H54 (cell line): ENCODE data around the gene DAPK1.

Experiments used
- DNase-seq: peaks from one replicate; pipeline ENCODE4 v3.0.0; 2011; ENCODE audit warnings: low spot score, mixed read lengths; ENCODE audit not compliant: insufficient read length
- FAIRE-seq: peaks from 3 replicates; lab custom pipeline; 2011; peaks lifted over from hg19 to GRCh38; lab: Jason Lieb, UNC
- POLR2A ChIP-seq: IDR thresholded peaks from 2 replicates; pipeline ENCODE4 v1.6.1; 2011; ENCODE audit warnings: low read depth, mild to moderate bottlenecking, low read length

DAPK1 gene

DNA sequence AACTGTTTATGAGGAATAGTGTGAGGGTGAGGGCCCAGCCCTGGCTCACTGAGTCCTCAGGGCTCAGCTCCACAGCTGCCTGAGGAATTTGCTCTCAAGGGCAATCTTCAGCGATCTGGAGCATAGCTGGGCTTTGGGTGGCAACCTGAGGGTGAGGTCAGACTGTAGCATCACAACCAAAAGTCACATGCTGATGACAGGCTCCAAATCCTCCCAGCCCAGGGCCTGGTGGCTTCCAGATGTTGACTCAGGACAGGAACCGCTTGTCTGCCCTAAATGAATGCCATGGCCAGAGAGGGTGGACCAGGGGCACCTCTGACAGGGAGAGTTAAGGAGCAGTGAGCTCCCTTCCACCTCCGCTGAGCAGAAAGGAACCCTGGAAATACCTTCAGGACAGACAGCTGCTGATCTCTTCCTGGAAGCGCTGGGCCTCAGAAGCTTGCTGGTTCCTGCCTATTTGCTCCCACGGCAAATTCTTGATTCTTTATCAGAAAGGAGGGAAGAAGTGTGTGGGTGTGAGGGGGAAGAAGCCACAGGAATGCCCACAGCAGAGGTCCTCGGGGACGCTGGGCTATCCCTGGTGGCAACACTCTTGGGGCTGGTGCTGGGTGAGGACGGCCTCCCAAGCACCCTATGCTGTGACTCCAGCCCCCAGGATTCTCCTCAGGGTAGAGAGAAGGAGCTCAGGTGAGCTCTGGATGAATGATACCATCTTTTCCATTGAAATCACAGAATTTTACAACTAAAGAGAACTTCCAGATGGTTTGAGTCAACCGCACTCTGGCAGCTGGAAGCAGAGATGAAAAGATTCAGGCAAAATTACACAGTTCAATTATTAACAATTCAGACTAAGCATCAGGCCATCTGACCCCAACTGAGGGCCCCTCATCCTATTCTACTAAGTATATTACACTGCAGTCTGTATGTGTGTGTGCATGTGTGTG lies 214.5 kb downstream of the DAPK1 start:
- DNase-seq (peak; percentile 73), FAIRE-seq (no peak)
- no peak for TF ChIP-seq POLR2A

DNA sequence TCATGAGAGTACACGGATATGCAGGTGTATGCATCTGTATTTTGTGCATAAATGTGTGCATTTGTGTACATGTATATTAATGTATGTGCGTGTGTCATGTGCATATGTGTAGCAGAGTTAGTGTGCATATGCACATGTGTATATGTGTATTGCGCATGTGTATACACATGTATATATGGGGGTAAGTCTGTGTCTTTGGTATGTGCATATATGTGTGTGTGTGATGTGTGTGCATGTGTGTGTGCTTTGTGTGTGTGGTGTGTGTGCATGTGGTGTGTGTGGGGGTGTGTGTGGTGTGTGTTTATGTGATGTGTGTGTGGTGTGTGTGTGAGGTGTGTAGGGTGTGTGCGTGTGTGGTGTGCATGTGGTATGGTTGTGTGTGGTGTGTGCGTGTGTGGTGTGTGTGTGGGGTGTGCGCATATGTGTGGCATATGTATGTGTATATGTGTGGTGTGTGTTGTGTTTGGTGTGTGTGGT lies 215.2 kb downstream of the DAPK1 start:
- no peak for DNase-seq
- TF ChIP-seq POLR2A, result no peak
- no peak for FAIRE-seq

DNA sequence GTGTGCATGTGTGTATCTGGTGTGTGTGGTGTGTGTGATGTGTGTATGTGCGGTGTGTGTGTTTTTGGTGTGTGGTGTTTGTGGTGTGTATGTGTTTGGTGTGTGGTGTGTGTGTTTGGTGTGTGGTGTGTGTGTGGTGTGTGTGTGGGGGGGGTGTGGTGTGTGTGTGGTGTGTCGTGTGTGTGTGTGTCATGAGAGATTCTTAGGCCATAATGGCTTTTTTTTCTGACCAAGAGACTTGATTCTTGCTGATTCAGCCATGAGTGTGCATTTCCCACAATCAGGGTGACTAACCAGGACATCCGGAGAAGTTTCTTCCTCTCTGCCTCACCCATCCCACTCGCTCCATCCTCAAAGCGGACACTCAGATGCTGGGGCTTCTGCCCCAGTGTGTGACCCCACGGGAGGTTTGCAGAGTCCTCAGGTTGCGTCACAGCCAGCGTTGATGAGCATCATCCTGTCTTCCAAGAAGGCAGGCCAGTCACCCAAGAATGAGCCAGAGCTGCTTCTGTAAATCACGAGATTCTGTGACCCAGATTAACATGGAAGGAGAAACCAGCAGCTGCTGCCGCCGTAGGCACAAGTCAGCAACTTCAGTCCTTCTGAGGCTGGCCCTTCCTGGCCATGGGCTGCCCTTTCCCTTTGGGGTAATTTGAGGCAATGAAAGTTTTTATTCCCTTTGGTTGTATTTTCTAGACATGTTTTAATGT lies 215.8 kb downstream of the DAPK1 start:
- peak; percentile 89 for DNase-seq
- TF ChIP-seq POLR2A, result peak; percentile 60; the same call in 1 of the 2 replicates
- FAIRE-seq, result peak; percentile 98

DNA sequence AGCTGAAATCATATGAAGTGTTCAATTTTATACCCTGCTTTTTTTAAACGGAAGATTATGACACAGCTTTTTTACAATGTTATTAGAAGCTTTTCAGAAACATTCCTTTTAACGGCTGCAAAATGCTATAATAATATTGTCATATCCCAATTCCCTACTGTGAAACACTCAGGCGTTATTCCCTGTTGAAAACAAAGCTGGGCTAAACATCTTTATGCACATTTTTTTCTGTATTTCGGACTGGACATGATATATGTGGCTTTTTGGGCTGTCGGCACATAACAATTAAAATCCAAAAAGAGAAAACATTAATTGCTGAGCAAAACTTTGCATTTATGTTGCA lies 216.3 kb downstream of the DAPK1 start:
- TF ChIP-seq POLR2A, result no peak
- DNase-seq (no peak), FAIRE-seq (no peak)

DNA sequence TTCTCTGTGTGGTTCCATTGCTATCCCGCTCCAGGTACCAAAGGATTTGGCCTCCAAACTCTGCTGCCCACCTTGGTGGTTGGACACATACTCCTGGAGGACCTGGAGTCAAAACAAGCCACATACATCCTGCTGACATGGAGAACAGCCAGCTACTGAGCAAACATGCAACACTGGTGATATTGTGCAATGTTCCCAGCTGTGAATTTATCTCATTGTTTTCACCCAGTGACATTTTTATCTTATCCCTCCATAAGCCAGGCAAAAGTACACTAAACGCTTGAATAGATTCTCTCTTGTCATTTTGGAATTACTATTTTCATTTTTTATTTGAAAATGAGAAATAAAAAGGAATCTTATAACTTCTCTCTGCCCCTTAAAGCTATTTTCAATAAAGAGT lies 217.2 kb downstream of the DAPK1 start:
- no peak for TF ChIP-seq POLR2A
- FAIRE-seq, result peak; percentile 61
- DNase-seq, result no peak

DNA sequence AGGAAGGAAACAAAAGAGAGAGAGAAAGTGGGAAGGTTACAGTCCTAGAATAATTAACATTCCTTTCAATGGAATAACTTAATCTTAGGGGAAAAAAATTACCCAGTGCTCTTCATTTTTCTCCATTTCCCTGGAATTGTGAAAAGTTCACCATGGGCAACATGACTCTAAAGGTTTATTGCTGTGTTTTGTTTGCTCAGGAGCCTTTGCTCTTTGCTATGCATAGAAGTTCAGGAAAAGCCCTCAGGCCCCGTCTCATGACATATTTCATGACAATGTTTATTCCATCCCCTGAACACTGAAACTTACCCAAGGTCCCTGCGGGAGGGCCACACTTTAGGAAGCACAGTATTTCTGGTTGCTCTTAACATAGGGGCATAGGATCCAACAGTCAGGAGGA lies 218.5 kb downstream of the DAPK1 start:
- FAIRE-seq (no peak), DNase-seq (no peak)
- no peak for TF ChIP-seq POLR2A

DNA sequence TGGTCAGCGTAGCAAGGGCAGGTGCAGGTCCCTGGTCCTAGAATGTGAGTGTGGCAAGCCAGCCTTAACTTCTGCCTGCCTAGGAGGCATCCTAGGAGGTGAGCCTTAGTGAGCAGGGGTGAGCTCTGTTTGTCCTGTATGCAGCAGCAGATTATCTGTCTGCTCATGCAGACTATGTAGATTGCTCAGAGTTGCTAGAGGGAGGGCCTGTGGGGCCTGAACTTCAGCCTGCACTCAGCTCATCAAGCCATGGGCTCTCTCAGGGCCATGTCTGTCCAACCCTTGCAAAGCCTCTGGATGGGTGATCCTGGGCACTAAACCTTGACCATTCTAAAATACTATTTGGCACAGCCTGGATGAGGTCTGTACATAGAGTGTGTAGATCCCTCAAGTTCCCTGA lies 219.8 kb downstream of the DAPK1 start:
- DNase-seq (no peak), FAIRE-seq (no peak)
- TF ChIP-seq POLR2A, result no peak

DNA sequence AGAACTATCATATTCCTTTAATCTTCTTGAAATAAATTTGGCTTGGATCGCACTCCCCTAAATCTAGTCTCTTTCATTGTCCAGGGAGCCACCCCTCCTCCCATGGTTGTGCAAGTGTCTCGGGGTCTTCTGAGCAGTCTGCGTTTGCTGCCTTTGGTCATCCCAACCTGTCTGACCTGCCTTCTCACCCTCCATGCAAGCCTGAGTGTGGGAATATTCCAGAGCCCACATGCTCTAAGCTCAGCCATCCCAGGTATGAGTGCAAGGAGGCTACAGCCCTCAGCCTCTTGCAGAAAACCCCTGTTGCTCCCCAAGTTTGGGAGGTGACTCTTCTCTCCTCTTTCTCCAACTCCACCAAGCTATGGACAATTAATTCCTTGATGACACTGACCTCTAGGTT lies 220.6 kb downstream of the DAPK1 start:
- no peak for TF ChIP-seq POLR2A

DNA sequence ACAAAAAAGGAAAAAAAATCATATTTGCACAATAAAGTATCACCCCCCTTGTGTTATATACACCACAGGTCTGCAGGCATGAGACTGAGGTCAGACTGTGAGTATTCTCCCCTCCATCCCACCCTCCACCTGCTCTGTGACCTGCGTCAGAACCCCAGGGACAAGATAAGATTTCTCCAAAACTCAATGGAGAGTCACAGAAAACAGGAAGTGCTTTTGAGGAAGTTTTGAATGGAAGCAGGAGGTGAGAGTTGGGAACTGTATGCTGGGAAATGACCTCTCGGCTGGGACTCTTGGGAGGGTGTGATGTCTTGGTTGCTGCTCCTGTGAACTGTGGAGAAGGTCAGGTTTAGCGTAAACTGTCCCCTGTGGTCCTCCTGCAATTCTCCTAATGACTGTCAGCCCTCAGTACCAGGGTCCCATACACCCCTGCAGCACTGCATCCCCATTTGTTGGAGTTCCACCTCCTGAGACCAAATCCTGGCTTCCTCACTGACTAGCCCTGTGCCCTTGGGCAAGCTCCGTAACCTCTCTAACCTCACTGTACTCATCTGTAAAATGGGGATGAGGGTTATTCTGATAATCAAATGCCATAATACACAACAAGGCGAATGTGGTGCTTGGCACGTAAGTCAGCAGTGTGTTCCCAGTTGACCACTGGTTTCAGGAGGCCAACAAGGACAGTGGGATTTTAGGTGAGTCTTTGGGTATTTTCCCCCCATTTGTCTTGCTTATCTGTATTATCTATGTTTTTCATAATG lies 221.4 kb downstream of the DAPK1 start:
- no peak for TF ChIP-seq POLR2A
- FAIRE-seq, result no peak
- DNase-seq, result no peak

More for the DNA sequence above, 220.6 kb downstream of the DAPK1 start:
- no peak for FAIRE-seq
- no peak for DNase-seq

DNA sequence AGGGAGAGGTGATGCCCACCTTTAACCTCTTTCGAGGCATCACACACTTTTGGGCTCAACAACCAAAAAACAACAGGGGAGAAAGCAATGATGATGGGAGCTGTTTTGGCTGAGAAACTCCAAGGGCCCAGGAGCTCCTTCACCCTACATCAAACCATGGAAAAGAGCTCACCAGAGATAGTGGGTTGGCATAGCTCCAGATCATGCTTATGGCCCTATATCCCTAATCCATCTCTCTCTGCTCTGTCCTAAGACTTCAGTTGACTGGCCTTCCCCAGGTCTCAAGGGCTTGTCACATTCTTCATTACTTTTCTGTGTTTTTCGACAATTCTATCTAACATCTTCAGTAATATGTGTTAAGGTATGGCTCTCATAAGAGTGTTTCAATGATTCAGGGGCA lies 222.5 kb downstream of the DAPK1 start:
- DNase-seq, result no peak
- no peak for TF ChIP-seq POLR2A
- FAIRE-seq, result no peak

DNA sequence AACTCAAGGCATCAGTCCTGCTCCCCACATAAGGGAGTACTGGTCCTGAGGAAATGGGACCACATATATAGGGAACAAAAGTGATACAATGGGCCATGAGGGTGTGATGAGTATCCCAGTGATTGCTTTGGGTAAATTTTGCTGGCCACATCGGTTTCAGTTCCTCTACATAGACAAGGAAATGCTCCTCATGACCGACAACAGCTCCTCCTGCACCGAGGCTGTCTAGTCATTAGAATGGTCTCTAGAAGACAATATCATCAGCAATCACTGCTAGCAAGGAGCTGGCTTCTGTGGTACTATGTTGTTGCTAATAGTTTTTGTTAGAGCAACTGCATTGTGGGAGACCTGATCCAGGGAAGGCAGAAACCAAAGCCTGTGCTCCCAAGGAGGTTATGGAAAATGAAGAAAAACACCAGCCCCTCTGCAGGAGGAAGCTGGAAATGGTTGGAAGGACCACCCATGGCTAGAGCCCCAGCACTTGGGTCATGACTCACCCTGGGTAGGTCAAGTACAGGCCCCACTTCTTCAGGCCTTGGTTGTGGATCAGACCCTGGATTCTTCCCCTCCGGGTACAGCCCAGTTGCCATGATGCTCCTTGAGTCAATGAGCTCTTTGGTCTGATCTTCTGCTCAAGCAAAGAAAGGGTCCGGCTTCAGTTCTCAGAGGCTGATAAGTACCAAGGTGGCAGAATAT lies 224.9 kb downstream of the DAPK1 start:
- no peak for DNase-seq
- TF ChIP-seq POLR2A, result no peak
- FAIRE-seq, result no peak

DNA sequence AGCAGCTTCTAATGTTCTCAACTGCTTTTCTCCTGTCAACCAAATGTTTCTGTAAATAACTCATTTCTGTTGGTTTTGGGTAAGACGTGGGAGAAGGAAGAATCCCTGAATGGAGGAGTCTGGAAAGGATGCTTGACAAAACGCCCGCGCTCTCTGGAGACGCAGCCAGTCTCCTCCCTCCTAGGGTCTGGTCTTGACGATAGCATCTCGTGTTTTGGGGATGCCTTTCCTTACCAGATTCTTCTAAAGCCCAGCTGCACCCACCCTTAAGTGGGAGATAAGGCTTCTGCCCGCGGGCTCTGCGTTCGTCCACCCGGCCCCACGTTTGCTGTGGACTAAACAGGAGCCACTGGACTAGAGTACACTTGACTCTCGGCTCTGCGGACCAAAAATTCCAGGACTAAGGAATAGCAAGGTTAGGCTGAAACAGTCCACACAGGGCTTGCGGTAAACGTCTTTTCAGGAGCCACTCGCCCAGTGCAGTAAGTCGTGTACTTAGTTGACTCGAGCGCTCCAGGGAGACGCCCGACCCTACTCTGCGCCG lies 227.8 kb downstream of the DAPK1 start:
- TF ChIP-seq POLR2A, result no peak
- FAIRE-seq, result no peak
- no peak for DNase-seq
